PC-9 (cell line): ENCODE measurements around the gene TMEM131L. TPM values are rescaled to one million over a fixed set of nuclear protein-coding genes. Genes with fewer than 3 reads are reported as not detected.
A peak's percentile ranks its signal among the peaks of the same experiment; 100 is the strongest.

ENCODE experiments used
- BruUV-seq: library from RNA; stranded (reverse); fragments of 400-500 nt; replicated peaks from 2 replicates; lab custom pipeline; 2021; lab: Mats Ljungman, UMichigan
- CTCF ChIA-PET: fragments of 300-600 bp; sonication (Branson Sonifier 250); formaldehyde crosslinking; loops from one replicate; lab custom pipeline; 2022; ENCODE audit warnings: antibody characterized with exemption; lab: Charles Lee
- POLR2A ChIA-PET: fragments of 300-600 bp; sonication (Branson Sonifier 250); formaldehyde crosslinking; loops from one replicate; lab custom pipeline; 2022; ENCODE audit warnings: antibody characterized with exemption; ENCODE audit not compliant: unreplicated experiment; lab: Charles Lee
- DNase-seq, 2 experiments: peaks; one replicate each; pipeline versions ENCODE4 v3.0.0 to v3.0.0-alpha.2; 2015 to 2022; ENCODE audit warnings: mixed read lengths in 1 of 2
- H2AFZ ChIP-seq: fragments of 200-600 bp; sonication (generic); 2 replicates; pipeline ENCODE4 v1.8.1; 2017; ENCODE audit warnings: antibody characterized with exemption
- H3F3A ChIP-seq: fragments of 200-600 bp; sonication (generic); 2 replicates; pipeline ENCODE4 v1.8.1; 2017; ENCODE audit warnings: antibody characterized with exemption, mild to moderate bottlenecking, low read depth; ENCODE audit not compliant: insufficient read depth
- H3K27ac ChIP-seq: fragments of 200-600 bp; sonication (generic); 2 replicates; pipeline ENCODE4 v1.6.1; 2016; ENCODE audit warnings: mixed run types
- H3K27me3 ChIP-seq: fragments of 200-600 bp; sonication (generic); 2 replicates; pipeline ENCODE4 v1.6.1; 2016; ENCODE audit warnings: low read depth, mixed run types; ENCODE audit not compliant: insufficient read depth
- H3K36me3 ChIP-seq: fragments of 200-600 bp; sonication (generic); 2 replicates; pipeline ENCODE4 v1.6.1; 2016; ENCODE audit warnings: low read depth, mixed run types
- H3K4me1 ChIP-seq: fragments of 200-600 bp; sonication (generic); replicated peaks from 2 replicates; pipeline ENCODE4 v1.6.1; 2016; ENCODE audit warnings: mixed run types; ENCODE audit not compliant: insufficient read depth
- H3K4me2 ChIP-seq: fragments of 200-600 bp; sonication (generic); 2 replicates; pipeline ENCODE4 v1.6.1; 2017; ENCODE audit warnings: mixed run types
- H3K4me3 ChIP-seq: fragments of 200-600 bp; sonication (generic); 2 replicates; pipeline ENCODE4 v1.6.1; 2016; ENCODE audit warnings: mixed run types
- H3K79me2 ChIP-seq: fragments of 200-600 bp; sonication (generic); 2 replicates; pipeline ENCODE4 v1.6.1; 2017; ENCODE audit warnings: low read depth, mixed run types
- H3K9me2 ChIP-seq: fragments of 200-600 bp; sonication (generic); 2 replicates; pipeline ENCODE4 v1.8.1; 2017; ENCODE audit warnings: mild to moderate bottlenecking; ENCODE audit not compliant: insufficient read depth
- H3K9me3 ChIP-seq: fragments of 200-600 bp; sonication (generic); 2 replicates; pipeline ENCODE4 v1.8.1; 2016; ENCODE audit warnings: low read depth; ENCODE audit not compliant: insufficient read depth
- H4K20me1 ChIP-seq: fragments of 200-600 bp; sonication (generic); 2 replicates; pipeline ENCODE4 v1.8.1; 2017; ENCODE audit not compliant: insufficient read depth
- CTCF ChIP-seq: fragments of 200-600 bp; sonication (generic); conservative IDR thresholded peaks from 2 replicates; pipeline ENCODE4 v1.6.1; 2017; ENCODE audit warnings: mixed run types, antibody characterized with exemption, mild to moderate bottlenecking, moderate library complexity
- EZH2 ChIP-seq: fragments of 200-600 bp; sonication (generic); IDR thresholded peaks from 2 replicates; pipeline ENCODE4 v1.8.0; 2017; ENCODE audit warnings: antibody characterized with exemption, low read depth
- intact Hi-C: fragments of 100-400 bp; cut with micrococcal nuclease; formaldehyde crosslinking; loops from one replicate; pipeline ENCODE4 v1.10.0; 2022; ENCODE audit not compliant: unreplicated experiment
- total RNA-seq: library from RNA; stranded (reverse); gene quantifications from 2 replicates; pipeline ENCODE4 v1.2.3, GENCODE V29; 2021

TMEM131L gene
- total RNA-seq, 1 experiment from 2014 or later = 3.8 TPM

- intact Hi-C loops = loop anchor here (2.0 kb wide), 1 partner anchor 20 kb away; the partner anchor contains the start of gene TMEM131L
- ChIA-PET POLR2A (interaction anchor here (0.6 to 0.7 kb wide), 5 partner anchors 10 to 66 kb away, joined by 3 to 6 read pairs (median 4); no protein-coding TSS in a partner anchor), CTCF (interaction anchor here (0.6 to 1.0 kb wide), 5 partner anchors 9 to 145 kb away, joined by 3 to 6 read pairs (median 5); partner anchors contain the start of gene TMEM131L)
- Histone ChIP-seq H4K20me1 (no peaks in the 10 kb centered on the region), H3K9me2 (no peaks in the 10 kb centered on the region), H3K4me2 (peak overlapping the region; percentile 68), H3K4me1 (peaks cover 24% of the 10 kb centered on the region), H3F3A (peaks cover 21% of the 10 kb centered on the region), H3K4me3 (no peak overlapping the region), H2AFZ (no peak overlapping the region), H3K36me3 (no peaks in the 10 kb centered on the region), H3K79me2 (no peaks in the 10 kb centered on the region), H3K27ac (peak overlapping the region; percentile 83), H3K27me3 (no peaks in the 10 kb centered on the region), H3K9me3 (no peaks in the 10 kb centered on the region)
- TF ChIP-seq EZH2 = no peak
- TF ChIP-seq CTCF = no peak
- DNase-seq = peak; percentile 61 to 85
- BruUV-seq = TSS peak; percentile 45
Observed at GRCh38 chr4:153486281-153487151, 20.4 kb downstream of the TMEM131L start.

- Histone ChIP-seq H2AFZ (no peak overlapping the region), H4K20me1 (no peaks in the 10 kb centered on the region), H3K9me3 (no peaks in the 10 kb centered on the region), H3K9me2 (no peaks in the 10 kb centered on the region), H3K36me3 (no peaks in the 10 kb centered on the region), H3K4me1 (peaks cover 36% of the 10 kb centered on the region), H3K27me3 (no peaks in the 10 kb centered on the region), H3K4me3 (no peak overlapping the region), H3F3A (peaks cover 30% of the 10 kb centered on the region), H3K27ac (no peak overlapping the region), H3K79me2 (no peaks in the 10 kb centered on the region), H3K4me2 (no peak overlapping the region)
- BruUV-seq = no TSS peak
- DNase-seq = no peak
- ChIA-PET POLR2A (no interaction called here), CTCF (no interaction called here)
- intact Hi-C loops = no loop called here
- TF ChIP-seq EZH2 (no peak), CTCF (no peak)
Observed at GRCh38 chr4:153488006-153488891, 22.1 kb downstream of the TMEM131L start.

GRCh38 chr4:153489856-153490558 lies 23.8 kb downstream of the TMEM131L start:
- Histone ChIP-seq H3K4me2 (no peak overlapping the region), H4K20me1 (no peaks in the 10 kb centered on the region), H3F3A (peaks cover 32% of the 10 kb centered on the region), H3K9me2 (no peaks in the 10 kb centered on the region), H3K27ac (no peak overlapping the region), H3K27me3 (no peaks in the 10 kb centered on the region), H3K4me3 (no peak overlapping the region), H3K79me2 (no peaks in the 10 kb centered on the region), H3K36me3 (no peaks in the 10 kb centered on the region), H2AFZ (no peak overlapping the region), H3K4me1 (peaks cover 43% of the 10 kb centered on the region), H3K9me3 (no peaks in the 10 kb centered on the region)
- ChIA-PET POLR2A (no interaction called here), CTCF (interaction anchor here (0.6 kb wide), 1 partner anchor 57 kb away, joined by 3 read pairs; no protein-coding TSS in a partner anchor)
- TF ChIP-seq EZH2 (no peak), CTCF (no peak)
- BruUV-seq = no TSS peak
- intact Hi-C loops = no loop called here
- DNase-seq = no peak
